IPS-15b (cell line): ENCODE measurements around the gene ZNF185.

Experiments used
- H3K27me3 ChIP-seq: one replicate; pipeline ENCODE4 v1.6.1; 2013; ENCODE audit warnings: low read length; ENCODE audit not compliant: control insufficient read depth, insufficient read depth
- H3K36me3 ChIP-seq: one replicate; pipeline ENCODE4 v1.6.1; 2013; ENCODE audit warnings: low read length; ENCODE audit not compliant: control insufficient read depth, insufficient read depth
- H3K4me1 ChIP-seq: one replicate; pipeline ENCODE4 v1.6.1; 2013; ENCODE audit warnings: mild to moderate bottlenecking, low read length; ENCODE audit not compliant: control insufficient read depth, insufficient read depth
- H3K4me3 ChIP-seq: one replicate; pipeline ENCODE4 v1.5.1; 2013; ENCODE audit warnings: low read depth, low read length
- H3K9ac ChIP-seq: one replicate; pipeline ENCODE4 v1.6.1; 2013; ENCODE audit warnings: low read depth, mild to moderate bottlenecking, low read length
- H3K9me3 ChIP-seq: one replicate; pipeline ENCODE4 v1.6.1; 2013; ENCODE audit warnings: mild to moderate bottlenecking, low read length; ENCODE audit not compliant: control insufficient read depth, insufficient read depth

Gene ZNF185

DNA sequence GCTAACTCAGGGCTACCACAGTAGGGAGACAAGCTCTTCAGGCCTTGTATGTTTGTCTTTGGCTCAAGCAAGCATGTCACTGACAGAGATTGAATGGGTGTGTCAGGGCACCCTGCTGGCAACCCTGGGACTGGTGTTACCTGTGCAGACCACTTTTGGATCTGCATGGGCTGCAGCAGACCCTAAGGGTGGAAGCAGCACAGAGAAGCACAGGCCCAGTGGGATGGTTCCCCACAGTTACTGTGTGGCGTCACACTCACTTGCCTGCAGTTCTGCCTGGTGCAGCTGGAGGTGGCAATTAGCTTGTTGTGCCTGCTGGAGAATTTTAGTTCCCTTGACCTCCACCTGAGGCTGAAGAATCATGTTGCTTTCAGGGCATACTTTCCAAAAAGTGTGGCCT lies 46.0 kb downstream of the ZNF185 start:
- Histone ChIP-seq H3K27me3 (no peaks in the 10 kb centered on the region), H3K36me3 (peaks cover 4% of the 10 kb centered on the region), H3K4me3 (no peak overlapping the region), H3K9ac (no peak overlapping the region), H3K4me1 (no peaks in the 10 kb centered on the region), H3K9me3 (peaks cover 9% of the 10 kb centered on the region)

GRCh38 chrX:152945021-152945979 lies 47.4 kb downstream of the ZNF185 start:
- Histone ChIP-seq H3K4me3 (no peak overlapping the region), H3K9ac (no peak overlapping the region), H3K36me3 (peaks cover 4% of the 10 kb centered on the region), H3K4me1 (no peaks in the 10 kb centered on the region), H3K9me3 (peaks cover 9% of the 10 kb centered on the region), H3K27me3 (no peaks in the 10 kb centered on the region)

DNA sequence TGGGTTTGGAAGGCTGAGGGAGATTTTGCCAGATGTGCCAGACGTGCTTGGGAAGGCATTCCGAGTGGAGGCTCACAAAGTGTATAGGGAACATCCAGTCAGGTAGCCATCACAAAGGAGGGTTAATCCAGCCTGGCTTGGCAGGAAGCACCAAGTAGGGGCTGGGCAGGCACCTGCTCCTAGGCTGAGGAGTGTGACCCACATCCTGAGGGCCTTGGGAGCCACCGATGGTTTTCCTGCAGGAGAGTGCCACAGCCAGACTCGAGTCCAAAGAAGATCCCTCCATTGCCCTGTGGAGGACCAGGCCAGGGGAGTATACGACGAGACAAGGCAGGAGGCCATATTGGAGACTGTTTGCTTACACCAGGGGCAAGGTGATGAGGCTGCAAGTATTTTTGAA lies 48.8 kb downstream of the ZNF185 start:
- Histone ChIP-seq H3K36me3 (peaks cover 4% of the 10 kb centered on the region), H3K9me3 (peaks cover 5% of the 10 kb centered on the region), H3K9ac (no peak overlapping the region), H3K27me3 (no peaks in the 10 kb centered on the region), H3K4me3 (no peak overlapping the region), H3K4me1 (no peaks in the 10 kb centered on the region)
